Keratinocyte (primary cell): Measurements from ENCODE around the gene UBE2D3. TPM values are rescaled to one million over a fixed set of nuclear protein-coding genes. Genes with fewer than 3 reads are reported as not detected.

Experiments
- DNase-seq: peaks from one replicate; pipeline ENCODE4 v3.0.0-alpha.2; 2011; ENCODE audit warnings: low read depth, missing footprints, low spot score
- FAIRE-seq: peaks from 2 replicates; lab custom pipeline; 2011; peaks lifted over from hg19 to GRCh38; lab: Jason Lieb, UNC
- H2AFZ ChIP-seq: 2 replicates; pipeline ENCODE4 v1.6.0; 2012; ENCODE audit warnings: low read length, control low read depth, inconsistent platforms; ENCODE audit not compliant: control insufficient read depth
- H3K27ac ChIP-seq: 2 replicates; pipeline ENCODE4 v1.5.1; 2011; ENCODE audit warnings: low read length; ENCODE audit not compliant: control insufficient read depth, insufficient read depth
- H3K27me3 ChIP-seq: 3 replicates; pipeline ENCODE4 v1.6.0; 2011; ENCODE audit warnings: low read length; ENCODE audit not compliant: control insufficient read depth, insufficient read depth; ENCODE audit errors: extremely low read depth
- H3K36me3 ChIP-seq, 2 experiments: 2 replicates in 1 of 2; 3 replicates in 1 of 2; pipeline ENCODE4 v1.5.1; 2011; ENCODE audit warnings: low read length in 2 of 2, mild to moderate bottlenecking in 1 of 2; ENCODE audit not compliant: control insufficient read depth in 2 of 2, insufficient read depth in 2 of 2; ENCODE audit errors: extremely low read depth in 1 of 2
- H3K4me1 ChIP-seq: 3 replicates; pipeline ENCODE4 v1.5.1; 2011; ENCODE audit warnings: low read length; ENCODE audit not compliant: control insufficient read depth, insufficient read depth; ENCODE audit errors: extremely low read depth
- H3K4me2 ChIP-seq: 3 replicates; pipeline ENCODE4 v1.6.0; 2011; ENCODE audit warnings: low read depth, low read length; ENCODE audit not compliant: control insufficient read depth, insufficient read depth; ENCODE audit errors: extremely low read depth
- H3K4me3 ChIP-seq, 3 experiments: fragments of 200-600 bp in 1 of 3; sonication (generic) in 1 of 3; 2 replicates in 2 of 3; 3 replicates in 1 of 3; pipeline ENCODE4 v1.5.1; 2011 to 2016; ENCODE audit warnings: low read length in 3 of 3, mild to moderate bottlenecking in 3 of 3, control low read depth in 2 of 3, inconsistent platforms in 1 of 3, low read depth in 1 of 3, mixed read lengths in 1 of 3, mixed run types in 1 of 3, moderate library complexity in 1 of 3; ENCODE audit not compliant: control insufficient read depth in 2 of 3, insufficient read depth in 2 of 3; ENCODE audit errors: extremely low read depth in 1 of 3
- H3K79me2 ChIP-seq: 2 replicates; pipeline ENCODE4 v1.6.0; 2012; ENCODE audit warnings: low read length; ENCODE audit not compliant: control insufficient read depth, insufficient read depth
- H3K9ac ChIP-seq: 3 replicates; pipeline ENCODE4 v1.6.0; 2011; ENCODE audit warnings: low read length; ENCODE audit not compliant: control insufficient read depth, insufficient read depth; ENCODE audit errors: extremely low read depth
- H3K9me1 ChIP-seq: 3 replicates; pipeline ENCODE4 v1.6.0; 2011; ENCODE audit warnings: low read length; ENCODE audit not compliant: control insufficient read depth, insufficient read depth; ENCODE audit errors: extremely low read depth
- H3K9me3 ChIP-seq: 2 replicates; pipeline ENCODE4 v1.5.1; 2012; ENCODE audit warnings: low read depth, low read length; ENCODE audit not compliant: control insufficient read depth
- H4K20me1 ChIP-seq: 3 replicates; pipeline ENCODE4 v1.6.0; 2011; ENCODE audit warnings: low read length; ENCODE audit not compliant: control insufficient read depth, insufficient read depth; ENCODE audit errors: extremely low read depth
- CTCF ChIP-seq, 3 experiments: IDR thresholded peaks in 1 of 3; conservative IDR thresholded peaks in 1 of 3; optimal IDR thresholded peaks in 1 of 3; 2 replicates in 2 of 3; 3 replicates in 1 of 3; pipeline versions ENCODE3 to v1.5.1; 2011; ENCODE audit warnings: low read length in 3 of 3, mild to moderate bottlenecking in 3 of 3, moderate library complexity in 2 of 3, control low read depth in 1 of 3, inconsistent platforms in 1 of 3; ENCODE audit not compliant: insufficient read depth in 2 of 3; ENCODE audit errors: extremely low read depth in 1 of 3
- EZH2 ChIP-seq: IDR thresholded peaks from one replicate; pipeline ENCODE4 v1.6.1; 2012; ENCODE audit warnings: inconsistent platforms, mild to moderate bottlenecking, low read length, moderate library complexity
- dilution Hi-C: fragments of 300-500 bp; cut with MboI; formaldehyde crosslinking; loops from one replicate; pipeline ENCODE4 v1.7.0; 2020; ENCODE audit warnings: low sequenced_read_pairs; ENCODE audit not compliant: extremely low pct_ligation_motif_present
- polyA plus RNA-seq, 5 experiments: library from polyadenylated mRNA; depleted of rRNA in 3 of 5; stranded (reverse) in 3 of 5; stranded (forward) in 1 of 5; unstranded in 1 of 5; fragments of >200 nt; gene quantifications; 1 replicate in 1 of 5; 2 replicates in 3 of 5; 3 replicates in 1 of 5; pipeline versions ENCODE4 v1.2.1 to v1.2.3, GENCODE V29; 2011 to 2012; ENCODE audit warnings: missing spikeins in 2 of 5, low read depth in 1 of 5, low replicate concordance in 1 of 5

The UBE2D3 gene
- polyA plus RNA-seq, 1 donor (not counting 4 experiments of a cell fraction or from before 2014, with no cell fraction given), result 567 TPM

- Histone ChIP-seq H3K4me3 (peak overlapping the region in 2 of 3 experiments; percentile 39 to 54), H3K9ac (peak overlapping the region; percentile 39), H3K9me3 (no peaks in the 10 kb centered on the region), H3K79me2 (peaks cover 99% of the 10 kb centered on the region), H3K9me1 (no peaks in the 10 kb centered on the region), H3K36me3 (peaks cover 0 to 13% of the 10 kb centered on the region in 2 experiments), H4K20me1 (peaks cover 45% of the 10 kb centered on the region), H3K4me1 (peaks cover 70% of the 10 kb centered on the region), H3K27ac (peak overlapping the region; percentile 79), H2AFZ (no peak overlapping the region), H3K4me2 (peak overlapping the region; percentile 81), H3K27me3 (no peaks in the 10 kb centered on the region)
- dilution Hi-C loops, result no loop called here
- DNase-seq (no peak), FAIRE-seq (peak; percentile 69)
- TF ChIP-seq EZH2 (no peak), CTCF (optimal IDR thresholded peaks at IDR 0.05 in 1 of 3, IDR thresholded peaks at IDR 0.05 in 1 of 3, conservative IDR thresholded peaks at IDR 0.05 in 1 of 3; ENCODE audit: extremely low read depth in 1 of 3, insufficient read depth in 2 of 3, low read length in 3 of 3) (no peak)
These were observed 9.6 kb downstream of the UBE2D3 start for GRCh38 chr4:102817613-102818268.

DNA sequence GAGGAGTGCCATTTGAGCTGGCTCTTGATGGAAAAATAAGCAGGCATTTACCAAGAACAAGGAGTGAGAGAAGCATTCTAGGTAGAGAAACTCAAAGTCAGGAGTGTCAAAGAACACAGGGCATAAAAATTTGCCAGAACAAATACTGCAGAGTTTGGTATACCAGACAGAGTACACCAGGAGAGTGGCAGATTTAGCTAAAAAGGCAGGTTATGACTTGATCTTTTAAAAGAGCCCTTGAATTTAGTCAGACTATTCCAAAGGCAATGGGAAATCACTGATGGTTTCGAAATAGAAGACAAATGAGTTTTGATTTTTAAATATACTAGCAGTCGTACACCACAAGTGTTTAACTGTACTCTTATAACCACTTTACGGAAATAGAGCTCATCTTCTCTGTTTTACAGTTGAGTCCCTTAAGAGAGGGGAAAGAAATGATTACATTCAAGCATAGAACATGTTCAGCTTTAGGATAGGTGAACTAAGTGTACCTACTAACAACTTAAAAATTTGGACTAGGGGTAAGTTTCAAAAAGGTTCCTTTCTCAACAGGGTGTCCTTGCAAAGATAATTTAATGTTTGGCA is 10.2 kb downstream of the UBE2D3 start:
- peaks cover 67% of the 10 kb centered on the region for H3K4me1 ChIP-seq
- no peaks in the 10 kb centered on the region for H3K27me3 ChIP-seq
- peak overlapping the region; percentile 79 for H3K27ac ChIP-seq
- TF ChIP-seq CTCF (optimal IDR thresholded peaks at IDR 0.05 in 1 of 3, IDR thresholded peaks at IDR 0.05 in 1 of 3, conservative IDR thresholded peaks at IDR 0.05 in 1 of 3; ENCODE audit: extremely low read depth in 1 of 3, insufficient read depth in 2 of 3, low read length in 3 of 3) (no peak), EZH2 (no peak)
- FAIRE-seq, result peak; percentile 89
- peak overlapping the region; percentile 81 for H3K4me2 ChIP-seq
- no peaks in the 10 kb centered on the region for H3K9me1 ChIP-seq
- no peak overlapping the region for H2AFZ ChIP-seq
- peak overlapping the region in 2 of 3 experiments; percentile 39 to 54 for H3K4me3 ChIP-seq
- peaks cover 100% of the 10 kb centered on the region for H3K79me2 ChIP-seq
- H4K20me1 ChIP-seq, result peaks cover 42% of the 10 kb centered on the region
- dilution Hi-C loops, result no loop called here
- no peak for DNase-seq
- no peaks in the 10 kb centered on the region for H3K9me3 ChIP-seq
- H3K9ac ChIP-seq, result peak overlapping the region; percentile 39
- H3K36me3 ChIP-seq, result peaks cover 0 to 13% of the 10 kb centered on the region in 2 experiments
